Right lobe of liver (tissue), 6 donors: ENCODE data around the gene PLIN5. TPM values are rescaled to one million over a fixed set of nuclear protein-coding genes. Genes with fewer than 3 reads are reported as not detected.

Experiments
- ATAC-seq, 4 donors: fragments of 200-7000 bp; cut with Tn5 transposase; one replicate each; pipeline ENCODE4 v1.9.1; 2020; ENCODE audit warnings: mild to moderate bottlenecking in 4 of 4, moderate library complexity in 4 of 4
- DNase-seq, 3 donors: peaks; one replicate each; pipeline ENCODE4 v3.0.0-alpha.2; 2020
- H3K27ac ChIP-seq, 3 donors: fragments of 200-600 bp; one replicate each; pipeline ENCODE4 v1.8.0; 2022
- H3K27me3 ChIP-seq, 2 donors: fragments of 200-600 bp; one replicate each; pipeline ENCODE4 v1.8.0; 2022
- H3K36me3 ChIP-seq, 4 donors: fragments of 200-600 bp; sonication (generic) in 1 of 4; one replicate each; pipeline versions ENCODE4 v1.5.1 to v1.8.0; 2017 to 2022; ENCODE audit warnings: control low read depth in 1 of 4
- H3K4me1 ChIP-seq, 4 donors: fragments of 200-600 bp; sonication (generic) in 1 of 4; one replicate each; pipeline versions ENCODE4 v1.5.1 to v1.8.0; 2017 to 2022; ENCODE audit warnings: control low read depth in 1 of 4
- H3K4me3 ChIP-seq, 3 donors: fragments of 200-600 bp; one replicate each; pipeline ENCODE4 v1.8.0; 2022
- H3K9me3 ChIP-seq, 4 donors: fragments of 200-600 bp; sonication (generic) in 1 of 4; one replicate each; pipeline versions ENCODE4 v1.5.1 to v1.8.0; 2017 to 2022; ENCODE audit warnings: control low read depth in 1 of 4
- POLR2A ChIP-seq: fragments of 450-650 bp; IDR thresholded peaks from one replicate; pipeline ENCODE4 v1.6.1; 2017; ENCODE audit warnings: antibody characterized with exemption, mild to moderate bottlenecking
- WGBS: methylation state at CpG from one replicate; pipeline ENCODE4 v1.1.6; 2018; ENCODE audit warnings: low coverage, low lambda C conversion rate; ENCODE audit not compliant: insufficient coverage; ENCODE audit errors: missing lambda C conversion rate; 5-methylcytosine and 5-hydroxymethylcytosine counted together
- intact Hi-C, 2 donors: fragments of 100-400 bp; cut with DNase I; formaldehyde crosslinking; loops; one replicate each; pipeline versions ENCODE4 v1.11.2 to v1.14.1; 2022
- long read RNA-seq: library from polyadenylated mRNA; unstranded; transcript quantifications from one replicate; pipeline ENCODE4 v2.0.0, GENCODE V29; 2019
- total RNA-seq, 6 experiments: library from RNA; depleted of rRNA in 2 of 6; stranded (reverse); fragments of >200 nt in 2 of 6; fragmentation: NEBNext Ultra II Directional in 3 of 6; extraction: Animal tissue kit (Norgen Biotek cat#: 25700) in 3 of 6; gene quantifications; one replicate each; pipeline versions ENCODE4 v1.1.0 to v1.2.4, GENCODE V29; 2016 to 2023
- TF ChIP-seq, protein P1 (sequence below), 4 donors: fragments of 200-600 bp in 3 of 4; fragments of 450-650 bp in 1 of 4; IDR thresholded peaks; one replicate each; pipeline versions ENCODE4 v1.5.1 to v1.8.0; 2016 to 2022; ENCODE audit warnings: antibody characterized with exemption in 4 of 4, mild to moderate bottlenecking in 2 of 4
- donor health status: DM: no; HTN: yes; CAD: no.
- donor health status: DM: no; HTN: no; CAD: no.
- donor health status: DM: no; HTN: no; CAD: no.
- donor health status: DM: no; HTN: yes; CAD: no.
- donor health status: DM: no; HTN: yes; CAD: no.

Gene PLIN5, protein sequence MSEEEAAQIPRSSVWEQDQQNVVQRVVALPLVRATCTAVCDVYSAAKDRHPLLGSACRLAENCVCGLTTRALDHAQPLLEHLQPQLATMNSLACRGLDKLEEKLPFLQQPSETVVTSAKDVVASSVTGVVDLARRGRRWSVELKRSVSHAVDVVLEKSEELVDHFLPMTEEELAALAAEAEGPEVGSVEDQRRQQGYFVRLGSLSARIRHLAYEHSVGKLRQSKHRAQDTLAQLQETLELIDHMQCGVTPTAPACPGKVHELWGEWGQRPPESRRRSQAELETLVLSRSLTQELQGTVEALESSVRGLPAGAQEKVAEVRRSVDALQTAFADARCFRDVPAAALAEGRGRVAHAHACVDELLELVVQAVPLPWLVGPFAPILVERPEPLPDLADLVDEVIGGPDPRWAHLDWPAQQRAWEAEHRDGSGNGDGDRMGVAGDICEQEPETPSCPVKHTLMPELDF
- total RNA-seq, result 100 to 1,000 TPM in 4 of 6 experiments, 10 to 100 TPM in 2; 35.0 to 149 (median 117) TPM
- long read RNA-seq, partial matches to known transcripts, result 2 of 36 reads
- long read RNA-seq, other reads (novel, unspliced or antisense), result 29 of 36 reads

DNA sequence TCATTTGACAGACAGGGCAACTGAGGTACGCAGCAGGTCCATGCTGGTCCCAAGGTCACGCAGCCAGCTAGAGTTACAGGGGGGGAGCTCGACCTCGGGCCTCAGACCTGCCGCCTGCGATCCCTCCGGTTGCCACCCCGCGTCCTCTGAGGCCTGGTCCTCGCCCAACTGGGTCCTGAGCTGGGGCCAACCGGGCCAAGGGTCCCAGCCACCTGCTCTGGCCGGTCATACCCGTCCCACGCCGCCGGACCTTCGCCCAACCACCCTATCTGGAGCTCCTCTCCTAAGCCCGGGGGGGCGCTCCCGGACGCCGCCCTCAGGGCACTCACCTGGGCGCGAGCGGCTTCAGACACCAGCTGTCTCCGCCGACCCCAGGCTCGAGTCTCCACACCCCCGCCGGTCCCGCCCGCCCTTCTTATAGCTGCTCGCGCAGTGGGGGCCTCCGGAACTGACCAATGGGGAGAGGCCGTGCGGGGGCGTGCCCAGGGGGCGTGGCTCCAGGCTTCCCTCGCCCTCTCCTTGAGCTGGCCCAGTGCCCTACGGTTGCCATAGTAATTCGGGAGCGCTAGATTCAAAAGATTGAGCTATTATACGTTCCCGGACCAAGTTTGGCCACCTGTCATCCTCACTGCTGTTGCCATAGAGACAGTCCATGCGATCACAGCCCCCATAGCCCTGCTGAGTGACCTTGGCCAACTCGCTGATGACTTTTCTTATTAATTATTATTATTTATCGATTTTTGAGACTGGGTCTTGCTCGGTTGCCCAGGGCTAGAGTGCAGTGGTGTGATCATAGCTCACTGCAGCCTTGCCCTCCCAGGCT, at the start of gene PLIN5:
Gene PLIN5 (minus strand): TSS at position 389 of the 823 bp plus-strand sequence. CDS start 1,150 bp downstream, outside the sequence.
- TF ChIP-seq POLR2A, result peak; percentile 79
- TF ChIP-seq, protein P1, sequence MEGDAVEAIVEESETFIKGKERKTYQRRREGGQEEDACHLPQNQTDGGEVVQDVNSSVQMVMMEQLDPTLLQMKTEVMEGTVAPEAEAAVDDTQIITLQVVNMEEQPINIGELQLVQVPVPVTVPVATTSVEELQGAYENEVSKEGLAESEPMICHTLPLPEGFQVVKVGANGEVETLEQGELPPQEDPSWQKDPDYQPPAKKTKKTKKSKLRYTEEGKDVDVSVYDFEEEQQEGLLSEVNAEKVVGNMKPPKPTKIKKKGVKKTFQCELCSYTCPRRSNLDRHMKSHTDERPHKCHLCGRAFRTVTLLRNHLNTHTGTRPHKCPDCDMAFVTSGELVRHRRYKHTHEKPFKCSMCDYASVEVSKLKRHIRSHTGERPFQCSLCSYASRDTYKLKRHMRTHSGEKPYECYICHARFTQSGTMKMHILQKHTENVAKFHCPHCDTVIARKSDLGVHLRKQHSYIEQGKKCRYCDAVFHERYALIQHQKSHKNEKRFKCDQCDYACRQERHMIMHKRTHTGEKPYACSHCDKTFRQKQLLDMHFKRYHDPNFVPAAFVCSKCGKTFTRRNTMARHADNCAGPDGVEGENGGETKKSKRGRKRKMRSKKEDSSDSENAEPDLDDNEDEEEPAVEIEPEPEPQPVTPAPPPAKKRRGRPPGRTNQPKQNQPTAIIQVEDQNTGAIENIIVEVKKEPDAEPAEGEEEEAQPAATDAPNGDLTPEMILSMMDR (IDR thresholded peaks at IDR 0.05), result peak in 2 of 4 donors; percentile 3 to 13
- H3K27ac ChIP-seq, result peak within 1 kb of the TSS in 2 of 3 donors; percentile 77 to 87
- 10% methylated on average over 9 of the region's 49 CpGs for WGBS

DNA sequence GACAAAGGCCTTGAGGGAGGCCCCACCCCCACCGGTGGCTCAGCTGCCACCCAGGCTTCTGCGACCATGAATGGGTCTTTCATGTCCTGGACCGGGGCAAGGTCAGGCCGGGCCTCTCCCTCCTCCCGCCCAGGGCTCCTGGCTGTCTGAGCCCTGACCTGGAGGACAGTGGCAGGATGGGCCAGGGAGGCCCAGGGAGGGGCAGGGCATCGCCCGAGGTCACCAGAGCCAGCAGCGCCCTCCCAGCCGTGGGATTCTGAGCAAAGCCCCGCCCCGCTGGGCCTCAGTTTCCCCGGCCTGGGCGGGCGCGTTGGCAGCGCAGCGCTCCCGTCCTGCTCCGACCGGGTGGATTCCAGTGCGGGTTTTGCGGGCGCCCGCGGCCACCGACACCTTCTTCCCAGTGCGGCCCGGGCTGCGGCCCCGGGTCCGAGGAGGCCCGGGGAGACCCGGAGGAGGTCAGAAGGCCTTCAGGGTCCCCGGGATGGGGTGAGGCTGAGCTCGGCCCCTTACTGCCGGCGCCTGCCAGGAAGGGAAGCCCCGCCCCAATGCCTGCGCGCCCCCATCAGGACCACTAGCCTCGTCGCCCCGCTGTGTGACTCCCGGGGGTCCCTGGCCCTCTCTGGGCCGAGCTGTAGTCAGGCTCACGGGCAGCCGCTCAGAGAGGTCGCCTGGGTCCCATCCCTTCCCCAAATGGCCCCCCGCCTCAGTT, 49.1 kb upstream of the PLIN5 start:
- H3K4me1 ChIP-seq, result peaks cover 0 to 12% (median 5%) of the 10 kb centered on the region in 4 donors
- peaks cover 0 to 8% of the 10 kb centered on the region in 2 donors for H3K27me3 ChIP-seq

More for the DNA sequence above, at the start of gene PLIN5:
- intact Hi-C loops, result no loop called here
- ATAC-seq (peak; percentile 45 to 75 (median 65)), DNase-seq (peak; percentile 94 to 98 (median 97))
- H3K9me3 ChIP-seq, result no peaks in the 10 kb centered on the region
- no peaks in the 10 kb centered on the region for H3K27me3 ChIP-seq
- H3K36me3 ChIP-seq, result peaks cover 0 to 3% (median 1%) of the 10 kb centered on the region in 4 donors
- H3K4me3 ChIP-seq, result peak within 1 kb of the TSS in 2 of 3 donors; percentile 70 to 81
- H3K4me1 ChIP-seq, result peaks cover 0 to 42% (median 0%) of the 10 kb centered on the region in 4 donors

DNA sequence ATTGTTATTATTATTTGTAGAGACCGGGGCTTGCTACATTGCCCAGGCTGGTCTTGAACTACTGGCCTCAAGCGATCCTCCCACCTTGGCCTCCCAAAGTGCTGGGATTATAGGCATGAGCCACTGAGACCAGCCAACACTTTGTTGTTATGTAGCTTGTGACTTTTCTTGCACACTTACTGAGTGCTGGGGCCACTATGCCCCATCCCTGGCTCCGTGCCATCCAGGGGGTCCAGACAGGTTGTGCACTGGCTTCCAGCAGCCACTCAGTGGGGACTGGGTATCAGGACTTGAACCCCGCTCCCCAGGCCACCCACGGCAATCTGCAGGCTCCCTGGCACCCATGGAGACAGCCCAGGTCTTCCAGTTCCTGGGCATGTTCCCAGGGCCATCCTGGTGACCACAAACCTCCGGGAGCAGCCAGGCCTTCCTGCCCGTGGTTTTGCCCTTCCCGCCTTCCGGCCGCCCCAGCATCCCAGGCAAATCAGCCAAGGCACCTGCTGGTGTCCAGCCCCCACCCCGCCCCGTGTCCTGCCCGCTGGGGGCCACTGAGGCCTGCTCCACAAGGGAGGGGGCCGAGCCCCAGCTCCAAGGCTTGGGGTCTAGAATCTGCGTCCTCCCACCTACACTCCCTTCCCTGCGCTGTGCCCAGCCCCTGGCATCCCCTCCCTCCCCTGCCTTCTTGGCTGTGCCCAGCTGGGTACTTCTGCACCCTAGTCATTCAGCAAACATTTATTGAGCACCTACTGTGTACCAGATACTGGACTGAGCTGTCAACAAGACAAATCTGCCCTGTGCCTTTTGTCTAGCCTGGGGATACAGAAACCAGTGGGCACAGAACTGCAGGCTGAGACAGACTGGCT, 48.2 kb upstream of the PLIN5 start:
- H3K4me3 ChIP-seq, result no peak overlapping the region
- WGBS, result 96% methylated on average over 2 of the region's 16 CpGs
- no peak for DNase-seq

More for the DNA sequence above, 49.1 kb upstream of the PLIN5 start:
- 0% methylated on average over 5 of the region's 49 CpGs for WGBS
- Histone ChIP-seq H3K27ac (no peak overlapping the region), H3K36me3 (no peaks in the 10 kb centered on the region), H3K4me3 (peak overlapping the region in 1 of 3 donors; percentile 21), H3K9me3 (no peaks in the 10 kb centered on the region)
- TF ChIP-seq, protein P1 (IDR thresholded peaks at IDR 0.05), result no peak
- no peak for TF ChIP-seq POLR2A
- ATAC-seq, result peak; percentile 39 to 61 (median 54)
- intact Hi-C loops, result no loop called here
- DNase-seq, result no peak

More for the DNA sequence above, 48.2 kb upstream of the PLIN5 start:
- peak in 3 of 4 donors; percentile 11 to 41 (median 24) for ATAC-seq
- peaks cover 0 to 12% (median 5%) of the 10 kb centered on the region in 4 donors for H3K4me1 ChIP-seq
- TF ChIP-seq, protein P1 (IDR thresholded peaks at IDR 0.05), result no peak
- no peak for TF ChIP-seq POLR2A
- no peaks in the 10 kb centered on the region for H3K9me3 ChIP-seq
- peaks cover 0 to 8% of the 10 kb centered on the region in 2 donors for H3K27me3 ChIP-seq
- no peaks in the 10 kb centered on the region for H3K36me3 ChIP-seq
- intact Hi-C loops, result no loop called here
- H3K27ac ChIP-seq, result no peak overlapping the region
